Measurements from ENCODE around the gene PLAAT3.
"Not testable (repeated sequence)": the region's sequence is repeated elsewhere in the genome, so short reads cannot be mapped to it uniquely, and the experiment has no call there.

Gene PLAAT3

DNA sequence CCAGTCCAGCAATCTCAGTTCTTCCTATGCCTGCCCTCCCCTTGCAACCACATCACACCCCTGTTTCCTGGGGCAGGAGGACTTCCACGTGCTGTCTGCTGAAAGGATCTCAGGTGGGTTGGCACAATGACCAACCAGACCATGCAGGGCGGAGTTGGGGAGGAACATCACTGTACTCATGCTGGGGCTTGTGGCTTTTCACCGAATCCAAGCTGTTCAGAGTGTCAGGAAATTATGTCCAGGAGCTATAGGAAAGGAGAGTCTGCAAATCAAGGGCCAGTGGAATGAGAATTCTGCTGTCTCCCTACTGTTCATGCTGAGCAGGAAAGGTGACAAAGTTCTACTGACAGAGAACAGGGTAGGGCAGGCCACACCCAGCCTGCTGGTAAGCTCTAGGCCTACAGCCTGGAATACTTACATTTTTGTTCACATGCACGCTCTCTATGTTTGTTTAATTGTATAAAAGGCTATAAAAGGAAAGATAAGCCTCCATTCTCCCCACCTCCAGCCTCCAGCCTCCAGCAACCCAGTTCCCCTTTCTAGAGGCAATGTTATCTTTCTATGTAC lies 49.4 kb downstream of the PLAAT3 start:
- no peak for DNase-seq

- no peak for DNase-seq
These were observed 50.0 kb downstream of the PLAAT3 start for GRCh38 chr11:63564056-63564774.

DNA sequence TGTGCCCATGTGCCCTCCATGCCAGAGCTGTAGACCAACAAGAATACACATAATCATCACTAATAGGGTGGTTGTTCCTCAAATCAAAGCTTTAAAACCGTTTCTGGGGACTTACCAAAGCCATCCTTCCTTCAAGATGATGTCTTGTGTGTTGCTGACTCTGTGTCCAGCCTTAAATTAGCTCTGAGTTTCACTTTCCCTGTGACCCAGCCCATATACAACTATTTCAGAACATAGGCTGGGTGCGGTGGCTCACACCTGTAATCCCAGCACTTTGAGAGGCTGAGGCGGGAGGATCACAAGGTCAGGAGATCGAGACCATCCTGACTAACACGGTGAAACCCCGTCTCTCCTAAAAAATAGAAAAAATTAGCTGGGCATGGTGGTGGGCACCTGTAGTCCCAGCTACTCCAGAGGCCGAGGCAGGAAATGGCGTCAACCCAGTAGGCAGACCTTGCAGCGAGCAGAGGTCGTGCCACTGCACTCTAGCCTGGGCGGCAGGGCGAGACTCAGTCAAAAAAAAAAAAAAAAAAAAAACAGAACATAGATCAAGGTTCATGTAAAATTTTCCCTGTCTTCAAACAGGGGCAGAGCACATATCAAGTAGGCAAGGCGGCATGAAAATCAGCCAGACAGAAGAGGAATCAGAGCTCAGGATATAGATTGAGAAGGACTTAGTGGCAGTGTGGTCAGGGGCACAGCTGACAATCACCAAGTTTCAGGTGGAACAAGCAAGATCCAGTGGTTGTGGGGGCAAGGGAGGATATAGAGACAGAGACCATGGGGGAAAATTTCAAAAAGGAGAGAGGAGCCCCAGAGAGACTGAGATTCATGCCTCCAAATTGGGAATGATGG lies 50.8 kb downstream of the PLAAT3 start, which contains the start of gene PLAAT2:
Gene PLAAT2 (minus strand): TSS at position 179 of the 855 bp plus-strand sequence. CDS start 55 bp downstream, at position 124.
- no peak for DNase-seq

DNA sequence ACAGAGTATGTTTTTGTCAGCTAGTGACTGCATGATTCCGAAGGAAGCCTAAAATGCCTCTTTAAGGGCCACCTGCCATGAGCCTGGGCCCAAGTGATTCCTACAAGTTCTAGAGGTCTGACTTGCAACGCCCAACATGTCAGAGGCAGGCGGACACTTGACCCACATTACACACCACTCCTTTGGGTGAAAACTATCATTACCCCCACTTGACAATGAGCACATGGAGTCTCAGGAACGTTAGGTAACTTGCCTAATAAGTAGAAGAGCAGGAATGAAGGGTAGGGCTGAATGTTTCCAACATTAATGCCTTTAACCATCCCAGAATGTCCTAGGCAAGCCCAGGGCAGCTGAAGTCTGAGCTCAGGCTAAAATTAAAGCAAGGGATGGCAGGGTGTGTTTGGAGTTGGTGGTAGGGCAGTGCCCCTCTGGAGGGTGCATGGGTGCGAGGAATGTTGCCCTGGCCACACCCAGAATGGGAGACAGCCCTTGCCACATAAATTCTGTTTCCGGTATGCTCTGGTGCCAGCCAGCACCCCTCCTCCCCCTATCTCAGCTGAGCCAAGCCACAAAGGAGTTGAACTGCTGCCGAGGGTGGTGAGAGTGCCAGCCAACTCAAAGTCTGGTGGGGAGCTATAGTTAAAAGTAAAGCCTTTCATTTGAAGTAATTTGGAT lies 53.6 kb downstream of the PLAAT3 start:
- DNase-seq: peak; percentile 55

GRCh38 chr11:63558459-63559157 lies 55.6 kb downstream of the PLAAT3 start:
- no peak for DNase-seq

DNA sequence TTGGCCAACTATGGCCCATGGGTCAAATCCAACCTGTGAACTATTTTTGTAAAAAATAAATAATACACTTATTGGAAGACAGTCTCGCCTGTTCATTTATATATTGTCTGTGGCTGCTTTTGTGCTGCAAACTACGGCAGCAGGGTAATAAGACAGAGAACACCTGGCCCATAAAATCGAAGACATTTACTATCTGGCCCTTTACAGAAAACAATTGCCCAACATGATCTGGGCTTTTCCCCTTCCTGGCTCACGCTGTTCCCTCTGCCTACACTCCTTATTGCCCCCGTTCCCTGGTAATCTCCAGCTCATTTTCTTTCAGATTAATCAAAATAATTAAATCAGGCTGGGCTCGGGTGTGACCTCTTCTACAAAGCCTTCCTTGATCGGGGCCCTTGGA lies 56.7 kb downstream of the PLAAT3 start:
- DNase-seq: no peak

GRCh38 chr11:63556404-63557013 lies 57.7 kb downstream of the PLAAT3 start:
- DNase-seq: no peak

GRCh38 chr11:63554877-63555223 lies 59.4 kb downstream of the PLAAT3 start:
- no peak for DNase-seq

- no peak for DNase-seq
These were observed 60.5 kb downstream of the PLAAT3 start for GRCh38 chr11:63553759-63554158.

GRCh38 chr11:63552921-63553320 lies 61.3 kb downstream of the PLAAT3 start:
- no peak for DNase-seq

- DNase-seq: no peak
These were observed 62.4 kb downstream of the PLAAT3 start for GRCh38 chr11:63551889-63552266.

DNA sequence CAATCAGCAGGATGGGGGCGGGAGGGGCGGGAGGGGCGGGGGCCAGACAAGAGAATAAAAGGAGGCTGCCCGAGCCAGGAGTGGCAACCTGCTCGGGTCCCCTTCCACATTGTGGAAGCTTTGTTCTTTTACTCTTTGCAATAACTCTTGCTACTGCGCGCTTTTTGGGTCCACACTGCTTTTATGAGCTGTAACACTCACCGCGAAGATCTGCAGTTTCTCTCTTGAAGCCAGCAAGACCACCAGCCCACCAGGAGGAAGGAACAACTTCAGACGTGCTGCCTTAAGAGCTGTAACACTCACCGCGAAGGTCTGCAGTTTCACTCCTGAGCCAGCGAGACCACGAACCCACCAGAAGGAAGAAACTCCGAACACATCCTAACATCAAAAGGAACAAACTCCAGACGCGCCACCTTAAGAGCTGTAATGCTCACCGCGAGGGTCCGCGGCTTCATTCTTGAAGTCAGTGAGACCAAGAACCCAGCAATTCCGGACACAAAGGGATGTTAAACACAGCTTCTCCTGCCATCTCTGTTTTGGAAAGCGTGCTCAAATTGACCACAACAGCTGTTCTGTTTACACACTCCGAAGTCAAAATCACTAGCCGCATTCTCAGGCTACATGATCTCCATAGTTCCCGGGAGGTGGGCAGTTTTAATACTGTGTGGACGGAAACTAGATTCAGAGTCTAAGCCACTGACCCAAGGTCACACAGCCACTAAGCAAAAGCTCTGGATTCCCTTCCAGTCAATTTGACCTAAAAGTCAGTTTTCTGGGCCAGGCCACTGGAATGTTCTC lies 62.9 kb downstream of the PLAAT3 start:
- no peak for DNase-seq

DNA sequence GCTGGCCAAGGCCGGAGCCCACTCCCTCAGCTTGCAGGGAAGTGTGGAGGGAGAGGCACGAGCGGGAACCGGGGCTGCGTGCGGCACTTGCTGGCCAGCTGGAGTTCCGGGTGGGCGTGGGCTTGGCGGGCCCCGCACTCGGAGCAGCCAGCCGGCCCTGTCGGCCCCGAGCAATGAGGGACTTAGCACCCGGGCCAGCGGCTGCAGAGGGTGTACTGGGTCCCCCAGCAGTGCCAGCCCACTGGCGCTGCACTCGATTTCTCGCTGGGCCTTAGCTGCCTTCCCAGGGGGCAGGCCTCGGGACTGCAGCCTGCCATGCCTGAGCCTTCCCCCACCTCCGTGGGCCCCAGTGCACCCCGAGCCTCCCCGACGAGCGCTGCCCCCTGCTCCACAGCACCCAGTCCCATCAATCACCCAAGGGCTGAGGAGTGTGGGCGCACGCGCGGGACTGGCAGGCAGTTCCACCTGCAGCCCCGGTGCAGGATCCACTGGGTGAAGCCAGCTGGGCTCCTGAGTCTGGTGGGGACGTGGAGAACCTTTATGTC lies 64.0 kb downstream of the PLAAT3 start:
- not testable (repeated sequence) for DNase-seq

DNA sequence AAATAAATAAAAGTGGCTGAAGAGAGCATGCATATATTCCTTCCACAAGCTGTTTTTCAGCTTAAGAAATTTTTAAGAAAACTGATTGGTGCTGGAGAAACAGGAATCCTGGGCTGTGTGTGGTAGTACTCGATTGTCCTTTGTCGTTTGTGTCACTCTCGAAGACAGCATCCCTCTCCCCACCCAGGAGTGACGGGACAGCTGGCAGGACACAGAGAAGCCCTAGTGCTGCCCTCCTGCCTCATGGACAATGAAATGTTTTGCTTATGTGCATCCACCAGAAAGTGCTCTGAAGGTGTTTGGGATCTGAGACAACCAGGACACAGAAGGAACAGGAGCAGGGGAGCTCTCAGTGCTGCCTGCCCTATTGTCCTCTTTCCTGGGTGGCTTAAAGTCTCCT lies 64.8 kb downstream of the PLAAT3 start:
- DNase-seq: no peak

- DNase-seq: no peak
These were observed 66.1 kb downstream of the PLAAT3 start for GRCh38 chr11:63548178-63548577.

- DNase-seq: no peak
These were observed 67.2 kb downstream of the PLAAT3 start for GRCh38 chr11:63547061-63547460.

- no peak for DNase-seq
These were observed 70.5 kb downstream of the PLAAT3 start for GRCh38 chr11:63543711-63544110.

DNA sequence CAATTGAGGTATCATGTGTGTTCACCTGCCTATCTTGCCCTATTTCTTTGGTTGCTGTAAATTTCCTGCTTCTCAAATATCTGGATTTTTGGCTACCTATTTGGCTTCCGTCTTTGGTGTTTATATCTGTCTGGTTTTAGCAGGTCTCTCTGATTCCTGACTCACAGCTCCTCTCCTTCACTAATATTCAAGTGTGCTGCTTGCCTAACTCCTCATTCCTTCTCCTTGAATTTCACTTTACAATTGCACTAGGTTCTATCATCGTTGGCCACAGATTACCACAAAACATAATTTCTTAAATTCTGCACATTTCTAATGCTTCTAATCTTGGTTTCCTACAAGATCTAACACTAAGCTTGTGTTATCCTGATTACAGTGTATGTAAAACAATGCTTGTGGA lies 71.7 kb downstream of the PLAAT3 start:
- not testable (repeated sequence) for DNase-seq

DNA sequence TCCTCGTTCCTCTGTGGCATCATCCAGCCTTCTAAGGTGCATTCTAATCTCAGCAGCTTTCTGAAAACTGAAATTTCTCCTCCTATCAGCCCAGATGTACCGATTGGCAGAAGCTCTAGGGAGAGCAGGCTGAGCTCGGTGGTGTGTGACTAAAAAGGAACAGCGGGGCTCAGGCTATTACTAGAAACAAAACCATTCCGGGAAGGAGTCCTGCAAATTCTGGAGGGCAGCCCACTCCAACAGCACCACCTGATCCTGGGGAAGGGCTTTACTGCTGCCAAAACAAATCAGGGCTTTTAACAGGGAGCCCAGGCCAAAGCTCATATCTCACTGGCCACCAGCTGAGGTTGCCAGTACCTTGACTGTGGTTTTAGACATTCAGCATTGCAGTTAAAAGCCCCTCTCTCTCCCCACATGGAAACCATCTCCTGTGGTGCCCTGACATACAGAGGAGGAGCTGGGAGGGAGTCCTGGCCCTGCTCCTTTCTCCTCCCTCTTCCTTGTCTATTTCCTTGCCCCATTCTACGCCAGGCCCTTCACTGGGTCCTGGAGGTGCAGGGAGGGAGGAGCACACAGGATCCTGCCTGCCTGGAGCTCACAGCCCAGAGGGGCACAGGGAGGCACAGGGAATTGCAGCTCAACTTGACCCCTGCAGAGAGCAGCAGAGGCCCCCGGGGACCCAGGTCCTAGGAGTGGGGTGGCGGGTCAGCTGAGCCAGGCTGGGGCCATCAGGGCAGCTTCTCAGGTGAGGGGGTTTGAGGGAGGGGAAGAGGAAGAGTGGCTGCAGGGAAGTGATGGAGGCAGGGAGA lies 76.7 kb downstream of the PLAAT3 start:
- peak; percentile 73 for DNase-seq

DNA sequence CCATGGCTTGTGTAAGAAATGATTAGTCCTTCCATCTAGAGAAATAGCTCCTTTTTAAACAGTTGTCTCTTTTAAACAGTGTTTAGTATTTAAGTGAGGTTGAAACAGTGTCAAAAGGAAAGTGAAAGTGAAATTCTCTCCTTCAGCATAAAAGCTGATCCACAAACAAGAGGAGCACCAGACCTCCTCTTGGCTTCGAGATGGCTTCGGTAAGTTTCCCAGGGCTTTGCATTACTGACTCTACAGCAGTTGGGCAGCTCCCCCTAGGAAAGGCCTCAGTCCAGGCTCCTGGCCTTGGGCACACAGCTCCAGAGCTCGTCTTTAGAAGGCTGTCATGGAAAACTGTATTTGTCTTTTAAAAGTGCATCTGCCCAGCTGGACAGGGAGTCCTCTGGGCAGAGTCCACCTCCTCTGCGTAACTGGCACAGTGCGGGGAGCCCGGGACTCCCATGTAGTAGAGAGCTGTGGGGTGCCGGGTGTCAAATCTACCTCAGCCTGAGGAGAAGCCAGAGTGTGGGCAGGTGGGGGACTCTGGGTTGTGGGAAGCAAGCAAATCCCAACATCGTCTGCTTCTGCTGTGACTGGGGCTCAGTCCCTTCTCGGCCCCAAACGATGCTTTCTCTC lies 77.5 kb downstream of the PLAAT3 start, which contains the start of gene PLAAT4:
Gene PLAAT4 (plus strand): TSS at position 140 of the 624 bp plus-strand sequence. CDS start 61 bp downstream, at position 201.
- peak; percentile 68 for DNase-seq

Measured in left hindlimb (tissue), 1 donor.